GM12878 (cell line): ENCODE data around the gene ITGB1BP2. TPM values are rescaled to one million over a fixed set of nuclear protein-coding genes. Genes with fewer than 3 reads are reported as not detected.

Experiments
- ATAC-seq: fragments of 200-7000 bp; cut with Tn5 transposase; 3 replicates; pipeline ENCODE4 v1.9.1; 2020; ENCODE audit warnings: mild to moderate bottlenecking, moderate library complexity
- BruUV-seq: library from RNA; stranded (reverse); fragments of 400-500 nt; replicated peaks from 2 replicates; lab custom pipeline; 2021; lab: Mats Ljungman, UMichigan
- CTCF ChIA-PET: fragments of 300-600 bp; sonication (Branson Sonifier 250); formaldehyde crosslinking; extraction: SDS; loops from one replicate; lab custom pipeline; 2021; ENCODE audit warnings: inconsistent platforms; lab: Yijun Ruan, JAX
- POLR2A ChIA-PET: fragments of 350-600 bp; formaldehyde crosslinking; extraction: SDS; loops from one replicate; lab custom pipeline; 2021; ENCODE audit warnings: inconsistent platforms; lab: Charles Lee
- RAD21 ChIA-PET: fragments of 300-600 bp; sonication (Branson Sonifier 250); formaldehyde crosslinking; loops from one replicate; lab custom pipeline; 2023; ENCODE audit warnings: antibody characterized with exemption; ENCODE audit not compliant: unreplicated experiment; lab: Charles Lee
- SMC1A ChIA-PET: fragments of 300-600 bp; sonication (Branson Sonifier 250); formaldehyde crosslinking; loops from one replicate; lab custom pipeline; 2023; ENCODE audit not compliant: unreplicated experiment, uncharacterized antibody; lab: Charles Lee
- DNase-seq: peaks from one replicate; pipeline ENCODE4 v3.0.0-alpha.2; 2011; ENCODE audit warnings: low read depth, low spot score
- FAIRE-seq: peaks from 3 replicates; lab custom pipeline; 2011; peaks lifted over from hg19 to GRCh38; lab: Jason Lieb, UNC
- H2AFZ ChIP-seq: 2 replicates; pipeline ENCODE4 v1.6.0; 2011; ENCODE audit warnings: low read depth, low read length, control low read depth; ENCODE audit not compliant: control insufficient read depth
- H3K27ac ChIP-seq: 2 replicates; pipeline ENCODE4 v1.5.1; 2011; ENCODE audit warnings: control low read depth; ENCODE audit not compliant: control insufficient read depth, insufficient read depth
- H3K27me3 ChIP-seq, 2 experiments: replicated peaks in 1 of 2; 2 replicates each; pipeline versions ENCODE4 v1.6.0 to v1.6.1; 2011; ENCODE audit warnings: low read length in 1 of 2; ENCODE audit not compliant: control insufficient read depth in 2 of 2, insufficient read depth in 2 of 2
- H3K36me3 ChIP-seq, 2 experiments: 2 replicates each; pipeline ENCODE4 v1.5.1; 2011; ENCODE audit warnings: low read length in 1 of 2; ENCODE audit not compliant: control insufficient read depth in 2 of 2, insufficient read depth in 2 of 2
- H3K4me1 ChIP-seq: 2 replicates; pipeline ENCODE4 v1.6.1; 2011; ENCODE audit warnings: mild to moderate bottlenecking, low read length, moderate library complexity, mixed read lengths; ENCODE audit not compliant: control insufficient read depth, insufficient read depth
- H3K4me2 ChIP-seq: 2 replicates; pipeline ENCODE4 v1.6.0; 2011; ENCODE audit warnings: control low read depth; ENCODE audit not compliant: control insufficient read depth, insufficient read depth
- H3K4me3 ChIP-seq: fragments of 200-600 bp; sonication (generic); 2 replicates; pipeline ENCODE4 v1.5.1; 2016
- H3K79me2 ChIP-seq: 2 replicates; pipeline ENCODE4 v1.6.0; 2011; ENCODE audit warnings: low read length; ENCODE audit not compliant: control insufficient read depth, insufficient read depth
- H3K9ac ChIP-seq: 2 replicates; pipeline ENCODE4 v1.8.0; 2011; ENCODE audit warnings: low read length, control low read depth, mixed read lengths; ENCODE audit not compliant: control insufficient read depth, insufficient read depth
- H3K9me3 ChIP-seq: replicated peaks from 3 replicates; pipeline ENCODE4 v1.5.1; 2011; ENCODE audit warnings: mild to moderate bottlenecking, low read length; ENCODE audit not compliant: control insufficient read depth, insufficient read depth
- H4K20me1 ChIP-seq: 2 replicates; pipeline ENCODE4 v1.6.0; 2011; ENCODE audit not compliant: control insufficient read depth, insufficient read depth
- BCL3 ChIP-seq: IDR thresholded peaks from 2 replicates; pipeline ENCODE4 v1.6.1; 2011; ENCODE audit warnings: borderline replicate concordance, low read depth, mild to moderate bottlenecking, moderate library complexity, low read length; ENCODE audit not compliant: insufficient read depth, poor library complexity, severe bottlenecking
- DPF2 ChIP-seq: fragments of 450-650 bp; IDR thresholded peaks from 2 replicates; pipeline ENCODE4 v1.6.1; 2017; ENCODE audit warnings: mild to moderate bottlenecking
- EED ChIP-seq: sonication (generic); IDR thresholded peaks from 2 replicates; pipeline ENCODE4 v1.6.1; 2016; ENCODE audit warnings: antibody characterized with exemption, low read depth
- ESRRA ChIP-seq: IDR thresholded peaks from 2 replicates; pipeline ENCODE4 v1.6.1; 2012; ENCODE audit warnings: mild to moderate bottlenecking, low read length, improper control_type of control experiment
- FOXK2 ChIP-seq: fragments of 450-650 bp; IDR thresholded peaks from 2 replicates; pipeline ENCODE4 v1.6.1; 2017; ENCODE audit warnings: mild to moderate bottlenecking, moderate library complexity
- IKZF1 ChIP-seq: fragments of 450-650 bp; conservative IDR thresholded peaks from 2 replicates; pipeline ENCODE4 v1.6.1; 2017; ENCODE audit warnings: antibody characterized with exemption, mild to moderate bottlenecking
- MLLT1 ChIP-seq: fragments of 450-650 bp; IDR thresholded peaks from 2 replicates; pipeline ENCODE4 v1.6.1; 2016; ENCODE audit warnings: mild to moderate bottlenecking
- MYB ChIP-seq: fragments of 150-350 bp; IDR thresholded peaks from 2 replicates; pipeline ENCODE4 v1.6.1; 2014; ENCODE audit warnings: mild to moderate bottlenecking, low read depth, low read length, borderline replicate concordance
- NFXL1 ChIP-seq: fragments of 450-650 bp; IDR thresholded peaks from 2 replicates; pipeline ENCODE4 v1.6.1; 2017; ENCODE audit warnings: antibody characterized with exemption, mild to moderate bottlenecking, borderline replicate concordance
- POLR2A ChIP-seq: IDR thresholded peaks from 2 replicates; pipeline ENCODE4 v1.6.1; 2011; ENCODE audit warnings: low read depth, mild to moderate bottlenecking, low read length
- POLR2AphosphoS2 ChIP-seq: IDR thresholded peaks from 2 replicates; pipeline ENCODE4 v1.6.1; 2011; ENCODE audit warnings: low read depth, mild to moderate bottlenecking, low read length, improper control_type of control experiment, moderate library complexity
- RAD51 ChIP-seq: fragments of 450-650 bp; IDR thresholded peaks from 2 replicates; pipeline ENCODE4 v1.6.1; 2016; ENCODE audit warnings: moderate library complexity, mild to moderate bottlenecking, inconsistent platforms
- RELA ChIP-seq: fragments of 450-650 bp; IDR thresholded peaks from 2 replicates; pipeline ENCODE4 v1.8.0; 2014; ENCODE audit warnings: borderline replicate concordance; ENCODE audit not compliant: partially characterized antibody
- SIX5 ChIP-seq: IDR thresholded peaks from 2 replicates; pipeline ENCODE4 v1.6.1; 2011; ENCODE audit warnings: mild to moderate bottlenecking, low read depth, low read length, moderate library complexity; ENCODE audit not compliant: severe bottlenecking
- ZZZ3 ChIP-seq: IDR thresholded peaks from 2 replicates; pipeline ENCODE4 v1.6.1; 2011; ENCODE audit warnings: low read depth; ENCODE audit not compliant: control insufficient read depth, insufficient read length
- WGBS: methylation state at CpG from one replicate; pipeline ENCODE4 v1.1.6; 2016; ENCODE audit warnings: low lambda C conversion rate; ENCODE audit not compliant: insufficient replicate concordance, insufficient coverage; ENCODE audit errors: missing lambda C conversion rate; 5-methylcytosine and 5-hydroxymethylcytosine counted together
- in situ Hi-C: fragments of 300-500 bp; cut with MboI; formaldehyde crosslinking; loops from 9 replicates; pipeline ENCODE4 v1.14.3; 2018; ENCODE audit warnings: mixed read lengths
- intact Hi-C: fragments of 100-400 bp; cut with micrococcal nuclease; formaldehyde crosslinking; loops from one replicate; pipeline ENCODE4 v1.14.2; 2022; ENCODE audit not compliant: unreplicated experiment
- polyA plus RNA-seq, 11 experiments: library from polyadenylated mRNA; depleted of rRNA in 4 of 11; unstranded in 6 of 11; stranded (reverse) in 5 of 11; fragments of >200 nt; fragmentation: Nextera tagmentation in 4 of 11; fragmentation: Illumina TruSeq in 1 of 11; extraction: Ambion mirVana in 4 of 11; extraction: Trizol in 1 of 11; gene quantifications; 1 replicate in 1 of 11; 2 replicates in 10 of 11; pipeline versions ENCODE4 v1.2.1 to v1.2.3, GENCODE V29; 2011 to 2016; ENCODE audit warnings: inconsistent platforms in 2 of 11, missing spikeins in 2 of 11, low read depth in 1 of 11
- total RNA-seq, 4 experiments: library from RNA; depleted of rRNA in 3 of 4; stranded (reverse); fragments of >200 nt in 3 of 4; fragmentation: Illumina TruSeq in 1 of 4; extraction: Trizol in 1 of 4; gene quantifications; 2 replicates each; pipeline versions ENCODE4 v1.2.1 to v1.2.3, GENCODE V29; 2013 to 2021
- TF ChIP-seq, protein P1 (sequence below): IDR thresholded peaks from 2 replicates; pipeline ENCODE4 v1.6.1; 2011; ENCODE audit warnings: mild to moderate bottlenecking, low read depth, low read length, moderate library complexity; ENCODE audit not compliant: insufficient replicate concordance
- TF ChIP-seq, protein P2 (sequence below): fragments of 450-650 bp; IDR thresholded peaks from 2 replicates; pipeline ENCODE4 v1.6.1; 2017; ENCODE audit warnings: mild to moderate bottlenecking

ITGB1BP2 gene
- total and polyA plus RNA-seq, 10 of the 15 experiments (the other 5 are each of a cell fraction or from before 2014, with no cell fraction given) = 0.50 to 2.9 (median 1.7) TPM

GRCh38 chrX:71283403-71284143, 18.0 kb upstream of the ITGB1BP2 start, which contains the start of gene NONO:
NONO (plus strand) TSS chrX:71283635; CDS start chrX:71290638, 7,003 bp downstream.
- peak within 1 kb of the TSS; percentile 78 for H3K4me3 ChIP-seq
- H4K20me1 ChIP-seq = no peaks in the 10 kb centered on the region
- H2AFZ ChIP-seq = peak within 1 kb of the TSS; percentile 78
- H3K27ac ChIP-seq = peak within 1 kb of the TSS; percentile 91
- ATAC-seq = peak; percentile 85
- FAIRE-seq = peak; percentile 81
- H3K79me2 ChIP-seq = peaks cover 49% of the 10 kb centered on the region
- H3K27me3 ChIP-seq = no peaks in the 10 kb centered on the region
- intact Hi-C loops (loop anchor here (1.0 to 10.0 kb wide), 5 partner anchors 29 to 189 kb away; partner anchors contain the start of genes FOXO4, TAF1 and ZMYM3), in situ Hi-C loops (no loop called here)
- WGBS = 30% methylated on average over 50 of the region's 57 CpGs
- no peaks in the 10 kb centered on the region for H3K36me3 ChIP-seq
- ChIA-PET RAD21 (interaction anchor here (0.7 to 2.1 kb wide), 13 partner anchors 29 to 369 kb away, joined by 3 to 13 read pairs (median 5); partner anchors contain the start of genes MED12 and TAF1), SMC1A (interaction anchor here (0.9 to 1.6 kb wide), 8 partner anchors 29 to 184 kb away, joined by 3 to 8 read pairs (median 4); partner anchors contain the start of genes TAF1 and ZMYM3), CTCF (interaction anchor here (0.6 to 1.2 kb wide), 5 partner anchors 30 to 848 kb away, joined by 3 to 6 read pairs (median 4); partner anchors contain the start of genes TAF1 and ZMYM3), POLR2A (interaction anchor here (0.6 to 2.3 kb wide), 13 partner anchors 8 to 258 kb away, joined by 3 to 18 read pairs (median 3); partner anchors contain the start of genes MED12, TAF1 and ZMYM3)
- TSS peak; percentile 78 for BruUV-seq
- DNase-seq = peak; percentile 90
- no peaks in the 10 kb centered on the region; the same call in 2 of the 3 replicates for H3K9me3 ChIP-seq
- H3K4me2 ChIP-seq = peak within 1 kb of the TSS; percentile 77
- peaks cover 4% of the 10 kb centered on the region for H3K4me1 ChIP-seq
- peak within 1 kb of the TSS; percentile 95 for H3K9ac ChIP-seq
- TF ChIP-seq RAD51 = no peak
- no peak for TF ChIP-seq MYB
- TF ChIP-seq, protein P1, sequence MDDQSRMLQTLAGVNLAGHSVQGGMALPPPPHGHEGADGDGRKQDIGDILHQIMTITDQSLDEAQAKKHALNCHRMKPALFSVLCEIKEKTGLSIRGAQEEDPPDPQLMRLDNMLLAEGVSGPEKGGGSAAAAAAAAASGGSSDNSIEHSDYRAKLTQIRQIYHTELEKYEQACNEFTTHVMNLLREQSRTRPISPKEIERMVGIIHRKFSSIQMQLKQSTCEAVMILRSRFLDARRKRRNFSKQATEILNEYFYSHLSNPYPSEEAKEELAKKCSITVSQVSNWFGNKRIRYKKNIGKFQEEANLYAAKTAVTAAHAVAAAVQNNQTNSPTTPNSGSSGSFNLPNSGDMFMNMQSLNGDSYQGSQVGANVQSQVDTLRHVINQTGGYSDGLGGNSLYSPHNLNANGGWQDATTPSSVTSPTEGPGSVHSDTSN = peak; percentile 92
- TF ChIP-seq EED = no peak
- no peak for TF ChIP-seq BCL3
- no peak for TF ChIP-seq SIX5
- TF ChIP-seq, protein P2, sequence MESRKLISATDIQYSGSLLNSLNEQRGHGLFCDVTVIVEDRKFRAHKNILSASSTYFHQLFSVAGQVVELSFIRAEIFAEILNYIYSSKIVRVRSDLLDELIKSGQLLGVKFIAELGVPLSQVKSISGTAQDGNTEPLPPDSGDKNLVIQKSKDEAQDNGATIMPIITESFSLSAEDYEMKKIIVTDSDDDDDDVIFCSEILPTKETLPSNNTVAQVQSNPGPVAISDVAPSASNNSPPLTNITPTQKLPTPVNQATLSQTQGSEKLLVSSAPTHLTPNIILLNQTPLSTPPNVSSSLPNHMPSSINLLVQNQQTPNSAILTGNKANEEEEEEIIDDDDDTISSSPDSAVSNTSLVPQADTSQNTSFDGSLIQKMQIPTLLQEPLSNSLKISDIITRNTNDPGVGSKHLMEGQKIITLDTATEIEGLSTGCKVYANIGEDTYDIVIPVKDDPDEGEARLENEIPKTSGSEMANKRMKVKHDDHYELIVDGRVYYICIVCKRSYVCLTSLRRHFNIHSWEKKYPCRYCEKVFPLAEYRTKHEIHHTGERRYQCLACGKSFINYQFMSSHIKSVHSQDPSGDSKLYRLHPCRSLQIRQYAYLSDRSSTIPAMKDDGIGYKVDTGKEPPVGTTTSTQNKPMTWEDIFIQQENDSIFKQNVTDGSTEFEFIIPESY = no peak
- peak; percentile 88 for TF ChIP-seq POLR2A
- no peak for TF ChIP-seq ESRRA
- no peak for TF ChIP-seq ZZZ3
- TF ChIP-seq RELA = no peak
- TF ChIP-seq NFXL1 = no peak
- TF ChIP-seq DPF2 = 0 out of 2 replicates have a peak, but pooled peaks have one; percentile 47
- no peak for TF ChIP-seq FOXK2
- no peak; the same call in 1 of the 2 replicates for TF ChIP-seq POLR2AphosphoS2
- TF ChIP-seq MLLT1 = peak; percentile 44; the same call in 1 of the 2 replicates
- TF ChIP-seq IKZF1 = peak; percentile 13; the same call in 1 of the 2 replicates
